T47D (cell line): ENCODE measurements around the gene ASAP2.

Source experiments
- DNase-seq, 2 experiments: peaks; one replicate each; pipeline versions ENCODE4 v3.0.0 to v3.0.0-alpha.2; 2011 to 2012; ENCODE audit warnings: low read depth in 1 of 2, low spot score in 1 of 2
- JUND ChIP-seq: IDR thresholded peaks from 2 replicates; pipeline ENCODE4 v1.6.1; 2012; ENCODE audit warnings: low read depth
- in situ Hi-C: cut with HindIII; loops from 2 replicates; pipeline ENCODE4 v1.10.0; 2016; ENCODE audit warnings: low sequenced_read_pairs, low pct_unique_long_range_greater_than_20kb

The ASAP2 gene

DNA sequence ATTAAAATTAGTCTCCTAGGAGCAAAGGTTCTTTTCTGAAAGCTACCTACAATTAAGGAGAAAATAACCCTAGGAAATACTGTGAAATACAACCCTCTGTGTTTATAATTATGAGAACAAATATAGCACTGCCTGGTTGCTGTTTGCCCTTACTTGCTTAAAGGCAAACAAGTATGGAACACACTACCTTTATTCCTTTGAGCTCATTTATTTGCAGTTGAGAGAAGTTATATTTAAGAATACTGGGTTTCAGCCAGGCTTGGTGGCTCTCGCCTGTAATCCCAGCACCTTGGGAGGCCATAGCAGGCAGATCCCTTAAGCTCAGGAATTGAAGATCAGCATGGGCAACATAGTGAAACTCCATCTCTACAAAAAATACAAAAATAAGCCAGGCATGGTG lies 244.6 kb downstream of the ASAP2 start:
- in situ Hi-C loops, result no loop called here
- no peak for DNase-seq
- TF ChIP-seq JUND, result no peak
